CD4-positive, alpha-beta memory T cell (primary cell): ENCODE data around the gene SLC11A1. TPM values are rescaled to one million over a fixed set of nuclear protein-coding genes. Genes with fewer than 3 reads are reported as not detected.

Source experiments
- CTCF ChIA-PET: fragments of 350-600 bp; sonication (Branson Sonifier 250); formaldehyde crosslinking; loops from one replicate; lab custom pipeline; 2021; ENCODE audit warnings: inconsistent platforms; ENCODE audit not compliant: partially characterized antibody; lab: Charles Lee
- POLR2A ChIA-PET: fragments of 350-600 bp; sonication (Branson Sonifier 250); formaldehyde crosslinking; loops from one replicate; lab custom pipeline; 2021; ENCODE audit not compliant: partially characterized antibody; lab: Charles Lee
- DNase-seq, 5 donors: peaks; one replicate each; pipeline versions ENCODE4 v3.0.0 to v3.0.0-alpha.2; 2020 to 2022; ENCODE audit warnings: mixed read lengths in 1 of 5
- H3K27ac ChIP-seq: one replicate; pipeline ENCODE4 v1.7.0; 2013; ENCODE audit warnings: low read depth, low read length
- H3K27me3 ChIP-seq: 2 replicates; pipeline ENCODE4 v1.7.0; 2013; ENCODE audit warnings: mild to moderate bottlenecking, low read length, moderate library complexity; ENCODE audit not compliant: insufficient read depth
- H3K36me3 ChIP-seq: 2 replicates; pipeline ENCODE4 v1.7.0; 2013; ENCODE audit warnings: mild to moderate bottlenecking, low read length, moderate library complexity; ENCODE audit not compliant: insufficient read depth
- H3K4me1 ChIP-seq: 2 replicates; pipeline ENCODE4 v1.7.0; 2013; ENCODE audit warnings: mild to moderate bottlenecking, low read length, moderate library complexity; ENCODE audit not compliant: insufficient read depth
- H3K4me3 ChIP-seq, 2 donors: one replicate each; pipeline ENCODE4 v1.7.0; 2013; ENCODE audit warnings: low read length in 2 of 2, mild to moderate bottlenecking in 1 of 2
- H3K9me3 ChIP-seq, 2 donors: one replicate each; pipeline ENCODE4 v1.7.0; 2013; ENCODE audit warnings: low read length in 2 of 2, control low read depth in 1 of 2; ENCODE audit not compliant: control insufficient read depth in 1 of 2
- H3K27ac Mint-ChIP-seq, 7 donors: one replicate each; pipeline ENCODE4 v1.8.0; 2020 to 2021; ENCODE audit warnings: mixed read lengths in 7 of 7, mild to moderate bottlenecking in 6 of 7, inconsistent platforms in 3 of 7, moderate library complexity in 3 of 7
- H3K27me3 Mint-ChIP-seq, 2 donors: one replicate each; pipeline ENCODE4 v1.8.0; 2020 to 2021; ENCODE audit warnings: mixed read lengths in 2 of 2
- H3K36me3 Mint-ChIP-seq, 2 donors: one replicate each; pipeline ENCODE4 v1.8.0; 2020 to 2021; ENCODE audit warnings: mixed read lengths in 2 of 2, inconsistent platforms in 1 of 2, mild to moderate bottlenecking in 1 of 2
- H3K4me1 Mint-ChIP-seq, 4 donors: one replicate each; pipeline ENCODE4 v1.8.0; 2020 to 2021; ENCODE audit warnings: mixed read lengths in 4 of 4, mild to moderate bottlenecking in 1 of 4
- H3K4me3 Mint-ChIP-seq, 8 donors: one replicate each; pipeline ENCODE4 v1.8.0; 2020 to 2021; ENCODE audit warnings: mixed read lengths in 8 of 8, mild to moderate bottlenecking in 7 of 8, moderate library complexity in 6 of 8, inconsistent platforms in 3 of 8
- H3K9me3 Mint-ChIP-seq, 8 donors: one replicate each; pipeline ENCODE4 v1.8.0; 2020 to 2021; ENCODE audit warnings: mixed read lengths in 8 of 8, mild to moderate bottlenecking in 5 of 8, inconsistent platforms in 3 of 8, moderate library complexity in 1 of 8
- intact Hi-C: fragments of 100-400 bp; cut with micrococcal nuclease; formaldehyde crosslinking; loops from one replicate; pipeline ENCODE4 v1.15.1; 2023
- polyA plus RNA-seq, 2 donors: library from polyadenylated mRNA; unstranded; fragments of 300-500 nt; fragmentation: Illumina TruSeq; gene quantifications; one replicate each; pipeline ENCODE4 v1.2.3, GENCODE V29; 2021
- total RNA-seq, 2 experiments: library from RNA; stranded (reverse); gene quantifications; one replicate each; pipeline ENCODE4 v1.2.3, GENCODE V29; 2021

SLC11A1 gene
- total and polyA plus RNA-seq, 4 experiments from 2014 or later: 0.37 to 1.9 (median 1.1) TPM

GRCh38 chr2:218354850-218355443 is 27.1 kb upstream of the SLC11A1 start:
- H3K9me3 Mint-ChIP-seq: peaks cover 0 to 24% (median 15%) of the 10 kb centered on the region in 8 donors
- H3K27me3 Mint-ChIP-seq: no peaks in the 10 kb centered on the region
- H3K36me3 Mint-ChIP-seq: peaks cover 2 to 4% of the 10 kb centered on the region in 2 donors
- POLR2A ChIA-PET: interaction anchor here (1.3 to 2.4 kb wide), 2 partner anchors 64 to 68 kb away, joined by 4 to 14 read pairs; no protein-coding TSS in a partner anchor
- Histone ChIP-seq H3K36me3 (no peaks in the 10 kb centered on the region), H3K4me1 (peaks cover 6% of the 10 kb centered on the region), H3K4me3 (no peak overlapping the region), H3K27me3 (no peaks in the 10 kb centered on the region), H3K9me3 (peaks cover 0 to 7% of the 10 kb centered on the region in 2 donors), H3K27ac (no peak overlapping the region)
- no peak for DNase-seq
- intact Hi-C loops: no loop called here
- H3K4me1 Mint-ChIP-seq: peaks cover 0 to 2% (median under 1%) of the 10 kb centered on the region in 4 donors
- CTCF ChIA-PET: interaction anchor here (0.6 to 8.3 kb wide), 12 partner anchors 10 to 168 kb away, joined by 3 to 151 read pairs (median 12); partner anchors contain the start of genes AAMP, PNKD and TMBIM1
- no peak overlapping the region for H3K27ac Mint-ChIP-seq
- no peak overlapping the region for H3K4me3 Mint-ChIP-seq

GRCh38 chr2:218357236-218358177 is 24.6 kb upstream of the SLC11A1 start:
- H3K9me3 ChIP-seq: no peaks in the 10 kb centered on the region
- H3K27me3 ChIP-seq: no peaks in the 10 kb centered on the region
- Mint-ChIP-seq H3K36me3 (no peaks in the 10 kb centered on the region), H3K27ac (no peak overlapping the region), H3K4me3 (no peak overlapping the region), H3K9me3 (peaks cover 0 to 4% (median 1%) of the 10 kb centered on the region in 8 donors), H3K4me1 (peaks cover 0 to 2% (median under 1%) of the 10 kb centered on the region in 4 donors), H3K27me3 (no peaks in the 10 kb centered on the region)
- no peak overlapping the region for H3K27ac ChIP-seq
- H3K4me3 ChIP-seq: no peak overlapping the region
- DNase-seq: no peak
- POLR2A ChIA-PET: interaction anchor here (0.6 to 2.4 kb wide), 15 partner anchors 35 to 172 kb away, joined by 3 to 14 read pairs (median 3); partner anchors contain the start of genes AAMP, CTDSP1 and PNKD
- intact Hi-C loops: no loop called here
- H3K4me1 ChIP-seq: peaks cover 6% of the 10 kb centered on the region
- CTCF ChIA-PET: interaction anchor here (0.5 to 8.3 kb wide), 29 partner anchors 7 to 381 kb away, joined by 3 to 151 read pairs (median 7); partner anchors contain the start of genes AAMP, PNKD and TMBIM1
- no peaks in the 10 kb centered on the region for H3K36me3 ChIP-seq

- H3K4me3 Mint-ChIP-seq: no peak overlapping the region
- H3K9me3 Mint-ChIP-seq: no peaks in the 10 kb centered on the region
- no peaks in the 10 kb centered on the region for H3K36me3 Mint-ChIP-seq
- Histone ChIP-seq H3K4me1 (peaks cover 6% of the 10 kb centered on the region), H3K4me3 (no peak overlapping the region), H3K27me3 (no peaks in the 10 kb centered on the region), H3K27ac (no peak overlapping the region), H3K9me3 (no peaks in the 10 kb centered on the region), H3K36me3 (no peaks in the 10 kb centered on the region)
- POLR2A ChIA-PET: no interaction called here
- H3K4me1 Mint-ChIP-seq: peaks cover 0 to 4% (median 2%) of the 10 kb centered on the region in 4 donors
- intact Hi-C loops: no loop called here
- no peak overlapping the region for H3K27ac Mint-ChIP-seq
- no peaks in the 10 kb centered on the region for H3K27me3 Mint-ChIP-seq
- CTCF ChIA-PET: interaction anchor here (0.8 to 8.3 kb wide), 3 partner anchors 29 to 66 kb away, joined by 4 to 151 read pairs (median 32); partner anchors contain the start of gene TMBIM1
- DNase-seq: no peak
Observed at GRCh38 chr2:218360453-218360852, 21.6 kb upstream of the SLC11A1 start.

- CTCF ChIA-PET: interaction anchor here (0.7 to 4.5 kb wide), 5 partner anchors 58 to 121 kb away, joined by 3 to 32 read pairs (median 3); no protein-coding TSS in a partner anchor
- no peak overlapping the region for H3K4me3 ChIP-seq
- no peaks in the 10 kb centered on the region for H3K36me3 ChIP-seq
- Mint-ChIP-seq H3K4me1 (peaks cover 1 to 13% (median 5%) of the 10 kb centered on the region in 4 donors), H3K27ac (peak overlapping the region in 2 of 7 donors; percentile 24 to 43), H3K4me3 (no peak overlapping the region), H3K27me3 (no peaks in the 10 kb centered on the region), H3K9me3 (peaks cover 0 to 3% (median 0%) of the 10 kb centered on the region in 8 donors), H3K36me3 (no peaks in the 10 kb centered on the region)
- H3K27me3 ChIP-seq: no peaks in the 10 kb centered on the region
- peaks cover 8% of the 10 kb centered on the region for H3K4me1 ChIP-seq
- intact Hi-C loops: no loop called here
- H3K9me3 ChIP-seq: peaks cover 0 to 3% of the 10 kb centered on the region in 2 donors
- no peak overlapping the region for H3K27ac ChIP-seq
- POLR2A ChIA-PET: interaction anchor here (0.6 kb wide), 1 partner anchor 9 kb away, joined by 4 read pairs; no protein-coding TSS in a partner anchor
- no peak for DNase-seq
Observed at GRCh38 chr2:218362606-218363005, 19.5 kb upstream of the SLC11A1 start.

- no peak overlapping the region for H3K27ac ChIP-seq
- H3K27me3 ChIP-seq: no peaks in the 10 kb centered on the region
- peaks cover 0 to 3% (median 0%) of the 10 kb centered on the region in 8 donors for H3K9me3 Mint-ChIP-seq
- no peaks in the 10 kb centered on the region for H3K36me3 Mint-ChIP-seq
- no peak for DNase-seq
- no peak overlapping the region for H3K4me3 Mint-ChIP-seq
- intact Hi-C loops: no loop called here
- POLR2A ChIA-PET: no interaction called here
- H3K27me3 Mint-ChIP-seq: no peaks in the 10 kb centered on the region
- H3K4me3 ChIP-seq: no peak overlapping the region
- H3K36me3 ChIP-seq: no peaks in the 10 kb centered on the region
- CTCF ChIA-PET: interaction anchor here (1.0 to 1.6 kb wide), 2 partner anchors 32 to 65 kb away, joined by 3 read pairs; no protein-coding TSS in a partner anchor
- peaks cover 17% of the 10 kb centered on the region for H3K4me1 ChIP-seq
- peaks cover 0 to 3% of the 10 kb centered on the region in 2 donors for H3K9me3 ChIP-seq
- H3K27ac Mint-ChIP-seq: no peak overlapping the region
- H3K4me1 Mint-ChIP-seq: peaks cover 4 to 19% (median 10%) of the 10 kb centered on the region in 4 donors
Observed at GRCh38 chr2:218363736-218364135, 18.3 kb upstream of the SLC11A1 start.

- Histone ChIP-seq H3K36me3 (no peaks in the 10 kb centered on the region), H3K4me3 (no peak overlapping the region), H3K9me3 (peaks cover 0 to 3% of the 10 kb centered on the region in 2 donors), H3K4me1 (peaks cover 22% of the 10 kb centered on the region), H3K27me3 (no peaks in the 10 kb centered on the region), H3K27ac (no peak overlapping the region)
- no peak overlapping the region for H3K4me3 Mint-ChIP-seq
- H3K4me1 Mint-ChIP-seq: peaks cover 4 to 23% (median 13%) of the 10 kb centered on the region in 4 donors
- intact Hi-C loops: no loop called here
- H3K27ac Mint-ChIP-seq: peak overlapping the region in 1 of 7 donors; percentile 31
- H3K36me3 Mint-ChIP-seq: no peaks in the 10 kb centered on the region
- no peaks in the 10 kb centered on the region for H3K27me3 Mint-ChIP-seq
- H3K9me3 Mint-ChIP-seq: peaks cover 0 to 3% (median 0%) of the 10 kb centered on the region in 8 donors
- no peak for DNase-seq
- POLR2A ChIA-PET: no interaction called here
- CTCF ChIA-PET: interaction anchor here (1.0 to 1.6 kb wide), 3 partner anchors 8 to 66 kb away, joined by 3 to 7 read pairs (median 3); partner anchors contain the start of gene CATIP
Observed at GRCh38 chr2:218364196-218364595, 17.9 kb upstream of the SLC11A1 start.
